Esophagus muscularis mucosa (tissue), 4 donors: ENCODE data around the gene AASDH. TPM values are rescaled to one million over a fixed set of nuclear protein-coding genes. Genes with fewer than 3 reads are reported as not detected.

Experiments used
- DNase-seq: peaks from one replicate; pipeline ENCODE4 v3.0.0-alpha.2; 2017; ENCODE audit errors: extremely low spot score
- H3K27ac ChIP-seq, 4 donors: fragments of 200-600 bp; sonication (generic); replicated peaks in 1 of 4; 1 replicate in 3 of 4; 2 replicates in 1 of 4; pipeline ENCODE4 v1.5.1; 2016 to 2019; ENCODE audit warnings: mild to moderate bottlenecking in 1 of 4
- H3K27me3 ChIP-seq, 4 donors: fragments of 200-600 bp; sonication (generic); one replicate each; pipeline versions ENCODE4 v1.5.1 to v1.6.0; 2016 to 2019
- H3K36me3 ChIP-seq, 4 donors: fragments of 200-600 bp; sonication (generic); one replicate each; pipeline ENCODE4 v1.5.1; 2016 to 2019
- H3K4me1 ChIP-seq, 4 donors: fragments of 200-600 bp; sonication (generic); one replicate each; pipeline ENCODE4 v1.5.1; 2016 to 2019
- H3K4me3 ChIP-seq, 4 donors: fragments of 200-600 bp; sonication (generic); 1 replicate in 2 of 4; 2 replicates in 2 of 4; pipeline ENCODE4 v1.5.1; 2016 to 2019; ENCODE audit warnings: mild to moderate bottlenecking in 4 of 4, moderate library complexity in 1 of 4
- H3K9me3 ChIP-seq, 4 donors: fragments of 200-600 bp; sonication (generic); 1 replicate in 3 of 4; 2 replicates in 1 of 4; pipeline ENCODE4 v1.5.1; 2016 to 2019
- EP300 ChIP-seq: sonication (generic); formaldehyde crosslinking; IDR thresholded peaks from one replicate; pipeline ENCODE4 v1.6.1; 2017; ENCODE audit warnings: antibody characterized with exemption
- POLR2A ChIP-seq: fragments of 450-650 bp; IDR thresholded peaks from one replicate; pipeline ENCODE4 v1.6.1; 2017; ENCODE audit warnings: antibody characterized with exemption, moderate library complexity, mild to moderate bottlenecking, low read depth
- POLR2AphosphoS5 ChIP-seq, 2 donors: sonication (generic); formaldehyde crosslinking; IDR thresholded peaks; one replicate each; pipeline ENCODE4 v1.6.1; 2017; ENCODE audit warnings: antibody characterized with exemption in 2 of 2
- WGBS: methylation state at CpG from one replicate; pipeline ENCODE4 v1.1.5; 2018; 5-methylcytosine and 5-hydroxymethylcytosine counted together
- intact Hi-C: fragments of 100-400 bp; cut with DNase I; formaldehyde crosslinking; loops from one replicate; pipeline ENCODE4 v1.15.1; 2023
- total RNA-seq, 4 donors: library from RNA; depleted of rRNA; stranded (reverse); fragments of >200 nt; gene quantifications; one replicate each; pipeline versions ENCODE4 v1.1.0 to v1.2.1, GENCODE V29; 2016
- TF ChIP-seq, protein P1 (sequence below), 3 experiments: fragments of 200-600 bp in 2 of 3; fragments of 450-650 bp in 1 of 3; sonication (generic) in 2 of 3; IDR thresholded peaks; one replicate each; pipeline ENCODE4 v1.5.1; 2017 to 2019; ENCODE audit warnings: antibody characterized with exemption in 3 of 3, mild to moderate bottlenecking in 2 of 3, moderate library complexity in 1 of 3

AASDH gene
- total RNA-seq, 4 donors from 2014 or later = 5.2 to 9.3 (median 6.3) TPM

DNA sequence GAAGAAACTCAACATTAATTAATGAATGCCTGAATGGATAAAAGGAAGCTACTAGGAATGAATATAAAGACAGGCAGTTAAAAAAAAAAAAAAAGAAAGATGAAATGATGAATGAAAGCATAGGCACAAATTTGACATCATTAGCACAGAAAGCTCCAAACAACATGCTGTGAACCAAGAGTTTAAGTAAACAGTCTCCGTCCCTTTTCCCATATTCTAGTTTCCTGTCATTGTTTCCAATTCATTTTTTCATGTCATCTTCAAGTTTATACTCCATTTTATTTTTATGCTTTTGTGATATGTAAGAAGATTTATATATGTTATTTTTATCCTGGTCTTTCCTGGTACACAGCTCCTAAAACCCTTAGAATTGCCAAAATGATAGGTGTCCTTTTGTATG, 17.7 kb upstream of the AASDH start:
- WGBS = 85% methylated on average over 1 of the region's 1 CpG
- DNase-seq = no peak
- Histone ChIP-seq H3K36me3 (peaks cover 0 to 26% (median 6%) of the 10 kb centered on the region in 4 donors), H3K9me3 (no peaks in the 10 kb centered on the region), H3K4me3 (no peak overlapping the region), H3K4me1 (peaks cover 8 to 11% (median 9%) of the 10 kb centered on the region in 4 donors), H3K27ac (no peak overlapping the region), H3K27me3 (no peaks in the 10 kb centered on the region)
- TF ChIP-seq EP300 (no peak), POLR2A (no peak), POLR2AphosphoS5 (IDR thresholded peaks at IDR 0.05) (no peak)
- TF ChIP-seq, protein P1, sequence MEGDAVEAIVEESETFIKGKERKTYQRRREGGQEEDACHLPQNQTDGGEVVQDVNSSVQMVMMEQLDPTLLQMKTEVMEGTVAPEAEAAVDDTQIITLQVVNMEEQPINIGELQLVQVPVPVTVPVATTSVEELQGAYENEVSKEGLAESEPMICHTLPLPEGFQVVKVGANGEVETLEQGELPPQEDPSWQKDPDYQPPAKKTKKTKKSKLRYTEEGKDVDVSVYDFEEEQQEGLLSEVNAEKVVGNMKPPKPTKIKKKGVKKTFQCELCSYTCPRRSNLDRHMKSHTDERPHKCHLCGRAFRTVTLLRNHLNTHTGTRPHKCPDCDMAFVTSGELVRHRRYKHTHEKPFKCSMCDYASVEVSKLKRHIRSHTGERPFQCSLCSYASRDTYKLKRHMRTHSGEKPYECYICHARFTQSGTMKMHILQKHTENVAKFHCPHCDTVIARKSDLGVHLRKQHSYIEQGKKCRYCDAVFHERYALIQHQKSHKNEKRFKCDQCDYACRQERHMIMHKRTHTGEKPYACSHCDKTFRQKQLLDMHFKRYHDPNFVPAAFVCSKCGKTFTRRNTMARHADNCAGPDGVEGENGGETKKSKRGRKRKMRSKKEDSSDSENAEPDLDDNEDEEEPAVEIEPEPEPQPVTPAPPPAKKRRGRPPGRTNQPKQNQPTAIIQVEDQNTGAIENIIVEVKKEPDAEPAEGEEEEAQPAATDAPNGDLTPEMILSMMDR (IDR thresholded peaks at IDR 0.05) = no peak
- intact Hi-C loops = no loop called here

DNA sequence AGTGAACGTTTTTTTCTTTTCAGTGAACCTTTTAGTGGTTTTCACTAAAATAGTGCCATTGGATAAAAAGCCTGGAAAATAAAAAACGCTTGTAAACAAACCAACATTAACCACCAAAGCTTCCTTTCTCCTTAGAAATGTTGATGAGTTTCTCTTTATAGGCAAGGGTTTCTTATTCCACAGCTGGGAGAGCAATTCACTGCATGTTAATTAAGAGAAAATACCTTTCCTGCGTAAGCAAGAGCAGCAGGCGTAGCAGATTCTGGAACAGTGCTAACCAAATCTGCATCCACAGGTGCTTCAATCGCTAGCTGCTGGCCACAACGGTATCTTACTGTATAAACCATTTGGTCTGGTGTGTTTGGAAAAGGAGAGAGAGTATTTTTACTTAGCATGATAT, 13.3 kb upstream of the AASDH start:
- intact Hi-C loops = no loop called here
- TF ChIP-seq POLR2A (no peak), EP300 (no peak)
- no peak for DNase-seq
- H3K27me3 ChIP-seq = no peaks in the 10 kb centered on the region
- no peak overlapping the region for H3K27ac ChIP-seq
- no peaks in the 10 kb centered on the region for H3K4me1 ChIP-seq
- 87% methylated on average over 6 of the region's 6 CpGs for WGBS
- no peaks in the 10 kb centered on the region for H3K9me3 ChIP-seq
- no peak overlapping the region for H3K4me3 ChIP-seq
- H3K36me3 ChIP-seq = peaks cover 0 to 30% (median 8%) of the 10 kb centered on the region in 4 donors

DNA sequence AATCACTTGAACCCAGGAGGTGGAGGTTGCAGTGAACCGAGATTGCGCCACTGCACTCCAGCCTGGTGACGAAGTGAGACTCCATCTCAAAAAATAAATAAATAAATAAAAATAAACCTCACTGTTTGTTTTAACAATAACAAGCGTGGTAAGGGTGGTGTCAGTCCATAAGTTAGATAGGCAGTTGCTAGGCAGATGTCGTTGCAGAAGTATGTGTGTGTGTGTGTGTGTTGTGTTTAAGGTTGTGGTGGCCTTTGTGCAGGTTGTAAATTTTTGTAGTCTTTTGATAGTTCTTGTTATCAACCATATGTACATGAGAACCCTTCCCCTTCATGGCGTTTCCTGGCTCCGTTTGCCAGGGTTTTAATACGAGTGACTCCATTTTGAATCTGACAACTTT, 4.0 kb upstream of the AASDH start:
- Histone ChIP-seq H3K9me3 (no peaks in the 10 kb centered on the region), H3K4me3 (no peak overlapping the region), H3K36me3 (peaks cover 0 to 5% (median 1%) of the 10 kb centered on the region in 4 donors), H3K4me1 (peaks cover 14 to 19% (median 16%) of the 10 kb centered on the region in 4 donors), H3K27me3 (no peaks in the 10 kb centered on the region), H3K27ac (no peak overlapping the region)
- DNase-seq = no peak
- 97% methylated on average over 8 of the region's 8 CpGs for WGBS
- intact Hi-C loops = no loop called here
- TF ChIP-seq EP300 (no peak), POLR2AphosphoS5 (IDR thresholded peaks at IDR 0.05) (no peak), POLR2A (no peak)
- TF ChIP-seq, protein P1 (IDR thresholded peaks at IDR 0.05) = no peak

DNA sequence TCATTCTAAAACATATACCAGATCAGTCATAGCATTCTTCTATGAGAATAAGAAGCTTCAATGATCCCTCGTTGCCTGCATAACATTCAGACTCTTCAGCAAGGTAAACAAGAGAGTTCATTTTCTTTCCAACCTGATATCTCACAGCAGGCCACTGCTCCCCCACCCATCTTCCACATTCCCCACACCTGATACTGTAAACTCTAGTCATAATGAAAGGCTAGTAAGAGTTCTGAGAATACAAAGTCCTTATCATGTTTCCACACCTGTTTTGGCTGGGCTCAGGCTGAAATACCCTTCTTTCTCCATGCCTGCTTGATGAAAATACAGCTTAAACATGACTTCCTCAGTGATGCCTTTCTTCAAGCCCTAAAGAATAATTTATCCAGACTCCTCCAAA, 2.3 kb upstream of the AASDH start:
- intact Hi-C loops = loop anchor here (5.0 kb wide), 1 partner anchor 48 kb away; the partner anchor contains the start of genes PAICS and PPAT
- H3K27me3 ChIP-seq = no peaks in the 10 kb centered on the region
- WGBS = 58% methylated on average over 1 of the region's 1 CpG

DNA sequence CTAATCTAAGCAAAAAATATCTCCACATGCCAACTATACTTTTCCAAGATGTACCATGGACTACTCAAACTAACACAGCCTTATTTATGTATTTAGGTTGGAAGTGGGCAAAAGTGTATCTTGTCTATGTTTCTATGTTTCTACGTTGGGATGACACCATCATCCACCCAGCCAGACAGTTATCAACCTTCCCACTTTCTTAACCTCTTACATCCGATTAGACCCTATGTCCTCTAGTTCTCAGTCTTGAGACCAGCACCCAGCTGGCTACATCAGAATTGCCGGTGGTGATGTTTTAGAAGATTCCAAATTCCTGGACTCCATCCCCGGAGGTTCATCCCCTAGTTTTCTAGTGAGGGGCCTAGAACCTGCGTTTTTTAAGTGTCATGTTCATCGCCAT, 1.0 kb upstream of the AASDH start:
- TF ChIP-seq, protein P1 (IDR thresholded peaks at IDR 0.05) = no peak
- TF ChIP-seq POLR2A = no peak
- no peak for TF ChIP-seq POLR2AphosphoS5 (IDR thresholded peaks at IDR 0.05)
- no peak for TF ChIP-seq EP300
- no peaks in the 10 kb centered on the region for H3K27me3 ChIP-seq
- H3K4me3 ChIP-seq = peak overlapping the region; percentile 73 to 78 (median 76)
- no peaks in the 10 kb centered on the region for H3K36me3 ChIP-seq
- H3K27ac ChIP-seq = peak overlapping the region; percentile 89 to 96 (median 92)
- DNase-seq = no peak
- WGBS = 19% methylated on average over 6 of the region's 6 CpGs
- H3K4me1 ChIP-seq = peaks cover 18 to 35% (median 26%) of the 10 kb centered on the region in 4 donors
- no peaks in the 10 kb centered on the region for H3K9me3 ChIP-seq
- intact Hi-C loops = loop anchor here (5.0 kb wide), 1 partner anchor 49 kb away; the partner anchor contains the start of genes PAICS and PPAT

More for the DNA sequence above, 2.3 kb upstream of the AASDH start:
- no peak for DNase-seq
- H3K9me3 ChIP-seq = no peaks in the 10 kb centered on the region
- no peak overlapping the region for H3K4me3 ChIP-seq
- TF ChIP-seq, protein P1 (IDR thresholded peaks at IDR 0.05) = no peak
- TF ChIP-seq EP300 (no peak), POLR2A (no peak), POLR2AphosphoS5 (IDR thresholded peaks at IDR 0.05) (no peak)
- no peaks in the 10 kb centered on the region for H3K36me3 ChIP-seq
- H3K4me1 ChIP-seq = peaks cover 18 to 32% (median 26%) of the 10 kb centered on the region in 4 donors
- no peak overlapping the region for H3K27ac ChIP-seq
